HG03135 (cell line): ENCODE results near the gene RAP1GAP.

Experiments used
- ATAC-seq: cut with Tn5 transposase; IDR thresholded peaks from one replicate; pipeline ENCODE4 v1.9.1; 2021; ENCODE audit warnings: mild to moderate bottlenecking, moderate library complexity; ENCODE audit not compliant: unreplicated experiment

Gene RAP1GAP

GRCh38 chr1:21553116-21553926 is 115.8 kb downstream of the RAP1GAP start:
- ATAC-seq = no peak

DNA sequence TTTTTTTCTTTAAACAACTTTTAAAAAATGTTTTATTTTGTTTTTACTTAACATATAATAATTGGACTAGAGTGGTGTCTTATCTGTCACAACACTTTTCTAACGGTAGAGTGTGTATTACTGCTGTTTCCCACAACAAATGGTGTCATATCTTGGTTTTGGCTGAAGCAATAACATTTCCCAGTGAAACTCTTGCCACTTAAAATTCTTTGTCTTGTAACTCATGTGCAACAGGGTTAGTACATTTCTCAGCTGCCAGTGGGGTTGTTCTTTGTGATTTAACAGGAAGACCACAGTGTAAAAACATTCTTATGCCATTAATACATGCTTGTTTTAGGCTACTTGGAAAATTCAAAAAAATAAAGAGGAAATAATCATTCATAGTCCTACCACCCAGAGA is 116.4 kb downstream of the RAP1GAP start:
- no peak for ATAC-seq

DNA sequence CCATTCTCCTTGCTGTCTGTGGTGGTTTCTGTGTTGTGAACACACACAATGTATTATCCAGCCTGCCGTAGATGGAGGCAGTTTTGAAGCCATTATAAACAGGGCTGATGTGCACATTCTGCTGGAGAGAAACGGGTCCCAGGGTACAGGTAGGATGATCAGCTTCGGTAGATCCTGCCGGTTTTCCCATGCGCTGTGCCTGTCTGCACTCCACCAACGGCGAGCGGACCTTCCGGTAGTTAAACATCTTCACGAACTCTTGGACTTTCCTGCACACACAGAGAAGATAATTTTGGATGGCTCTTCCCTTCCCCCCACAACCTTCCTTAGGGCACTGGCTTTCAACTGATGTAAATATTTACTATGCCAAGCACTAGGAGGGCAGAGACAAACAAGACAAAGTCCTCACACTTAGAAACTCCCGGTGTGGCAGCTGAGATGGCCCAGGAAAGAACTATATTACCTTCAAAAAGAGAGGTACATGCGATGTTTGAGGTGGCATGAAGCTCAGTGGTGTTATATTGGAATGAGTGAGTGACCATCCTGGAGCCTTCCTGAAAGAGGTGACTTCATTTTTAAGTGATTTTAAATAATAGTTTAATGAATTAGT is 118.2 kb downstream of the RAP1GAP start:
- ATAC-seq = no peak

- no peak for ATAC-seq
Measured at GRCh38 chr1:21550097-21550496, 119.1 kb downstream of the RAP1GAP start.

GRCh38 chr1:21547876-21548275 is 121.3 kb downstream of the RAP1GAP start:
- ATAC-seq = no peak
